Cardiac ventricle fibroblast (primary cell): ENCODE measurements around the gene STKLD1. TPM values are rescaled to one million over a fixed set of nuclear protein-coding genes. Genes with fewer than 3 reads are reported as not detected.

Source experiments
- total RNA-seq: library from RNA; depleted of rRNA; stranded (reverse); fragments of >200 nt; gene quantifications from 2 replicates; pipeline ENCODE4 v1.2.3, GENCODE V29; 2015

Gene STKLD1
- total RNA-seq = 0.34 TPM in 1 of 2 replicates, not detected in the other

DNA sequence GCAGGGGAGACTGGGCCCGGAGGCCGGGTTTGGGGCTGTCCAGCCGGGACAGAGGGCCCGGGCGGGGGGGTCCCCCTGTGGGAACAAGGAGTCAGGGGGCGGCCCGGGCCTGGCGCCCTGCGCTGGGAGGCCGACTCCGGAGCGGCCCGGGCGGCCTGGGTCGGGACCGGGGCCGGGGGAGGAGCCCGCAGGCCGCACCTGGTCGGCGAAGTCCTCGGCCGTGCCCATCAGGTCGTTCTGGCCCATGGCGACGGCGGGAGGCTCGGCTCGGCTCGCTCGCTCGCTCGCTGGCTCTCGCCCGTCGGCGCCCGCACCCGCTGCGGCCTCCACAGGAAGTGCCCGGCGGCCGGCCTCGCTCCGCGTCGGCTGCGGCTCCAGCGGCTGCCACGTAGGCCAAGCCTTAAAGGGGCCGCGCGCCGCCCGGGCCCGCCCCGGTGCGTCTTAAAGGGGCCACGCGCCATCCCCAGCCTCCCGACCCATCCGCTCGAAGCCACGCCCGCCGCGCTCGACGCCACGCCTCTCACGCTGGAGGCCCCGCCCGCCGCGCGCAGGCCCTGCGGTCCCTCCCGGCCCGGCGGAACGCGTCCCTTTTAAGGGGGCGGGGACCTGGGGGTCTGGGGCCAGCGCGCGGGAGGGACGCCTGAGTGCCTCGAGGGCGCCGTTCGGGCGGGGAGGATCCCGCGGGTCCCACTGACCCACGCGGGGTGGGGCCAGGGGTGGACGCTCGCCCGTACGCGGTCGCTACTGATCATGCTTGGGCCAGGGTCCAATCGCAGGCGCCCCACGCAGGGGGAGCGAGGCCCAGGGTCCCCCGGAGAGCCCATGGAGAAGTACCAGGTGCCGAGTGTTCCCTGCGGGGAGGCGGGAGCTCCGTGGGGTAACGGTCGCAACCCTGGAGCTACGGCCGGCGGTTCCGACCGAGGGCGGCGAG, at the start of gene STKLD1, which contains the start of gene SURF4:
TSS of gene STKLD1 (plus strand) at position 643 of the 931 bp plus-strand sequence. CDS start at position 751, 108 bp downstream.
TSS of gene SURF4 (minus strand) at position 337 of the 931 bp plus-strand sequence. CDS start at position 246, 91 bp downstream.

DNA sequence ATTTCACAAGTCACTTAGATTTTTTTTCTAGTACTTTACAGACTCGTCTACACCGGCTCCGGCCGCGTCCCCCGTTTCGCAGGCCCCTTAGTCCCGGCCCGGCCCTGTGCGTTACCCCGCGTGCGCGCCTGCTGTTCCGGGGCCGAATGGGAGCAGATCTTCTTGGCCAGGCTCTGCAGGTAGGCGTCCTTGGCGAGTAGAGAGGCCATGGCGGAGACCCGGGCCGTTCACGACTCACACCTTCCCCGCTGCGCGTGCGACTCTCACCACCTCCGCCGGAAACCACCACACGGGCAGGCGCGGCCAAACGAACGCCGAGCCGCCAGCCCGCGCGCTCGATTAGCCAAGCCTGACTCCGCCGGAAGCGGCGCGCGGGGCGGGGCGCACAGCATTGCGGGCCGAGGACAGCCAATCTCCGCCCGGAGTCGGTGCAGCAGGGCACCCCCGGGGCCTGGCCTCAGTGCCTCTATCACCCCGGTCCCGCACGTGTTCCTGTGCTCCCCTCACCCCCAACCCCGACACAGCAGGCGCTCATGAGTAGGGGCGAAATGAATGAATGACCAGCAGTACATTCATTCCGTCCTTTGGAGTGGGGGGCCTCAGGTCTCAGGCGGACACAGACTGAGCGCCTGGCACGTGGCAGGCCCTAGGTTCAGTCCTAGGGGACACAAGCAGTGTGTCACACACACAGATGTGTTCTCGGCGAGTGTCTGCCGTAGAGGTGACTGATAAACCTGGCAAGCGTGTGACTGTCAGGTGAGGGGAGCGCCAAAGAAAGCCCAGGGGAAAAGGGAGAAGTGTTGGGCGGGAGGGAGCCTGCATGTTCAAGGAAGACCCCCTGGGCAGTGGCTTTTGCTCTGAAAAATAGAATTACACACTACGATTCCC, 40.0 kb upstream of the STKLD1 start, which contains the start of gene SURF6:
TSS of gene SURF6 (minus strand) at position 265 of the 888 bp plus-strand sequence. CDS start at position 209, 56 bp downstream.

DNA sequence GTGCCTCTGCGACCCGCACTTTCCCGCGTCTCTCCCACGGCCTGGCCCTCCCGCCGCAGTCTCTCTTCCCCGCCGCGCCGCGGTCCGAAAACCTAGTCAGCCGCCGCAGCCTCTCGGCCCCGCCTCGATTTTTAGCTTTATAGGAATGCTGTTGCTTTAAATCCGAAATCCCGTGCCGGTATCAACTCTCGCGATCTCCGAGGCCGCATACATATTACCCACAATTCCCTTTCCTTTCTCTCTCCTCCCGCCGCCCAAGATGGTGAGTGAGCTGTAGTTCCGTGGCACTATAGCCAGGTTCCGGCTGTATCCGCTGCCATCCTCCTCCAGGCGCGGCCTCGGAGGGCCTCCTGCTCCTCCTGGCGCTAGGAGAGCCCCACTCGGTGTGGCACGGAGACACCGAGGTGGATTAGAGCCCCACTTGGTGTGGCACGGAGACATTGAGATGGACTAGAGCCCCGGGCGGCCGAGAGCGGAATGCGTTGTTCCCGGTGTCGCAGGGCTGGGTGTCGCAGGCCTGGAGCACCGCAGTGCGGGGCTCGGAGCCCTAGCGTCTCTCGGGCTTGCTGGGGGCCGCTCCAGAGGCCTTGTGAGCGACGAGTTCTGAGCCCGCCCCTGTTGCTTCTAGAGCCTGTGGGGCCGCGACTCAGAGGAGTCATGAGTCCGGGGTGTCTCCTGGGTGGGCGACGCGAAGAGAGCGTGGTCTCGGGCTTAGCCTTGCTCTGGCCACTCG, 28.0 kb upstream of the STKLD1 start, which contains the start of the genes MED22 and RPL7A:
TSS of gene MED22 (minus strand) at position 147 of the 733 bp plus-strand sequence. CDS start 1,469 bp downstream, outside the sequence.
TSS of gene RPL7A (plus strand) at position 234 of the 733 bp plus-strand sequence. CDS start at position 260, 26 bp downstream.

DNA sequence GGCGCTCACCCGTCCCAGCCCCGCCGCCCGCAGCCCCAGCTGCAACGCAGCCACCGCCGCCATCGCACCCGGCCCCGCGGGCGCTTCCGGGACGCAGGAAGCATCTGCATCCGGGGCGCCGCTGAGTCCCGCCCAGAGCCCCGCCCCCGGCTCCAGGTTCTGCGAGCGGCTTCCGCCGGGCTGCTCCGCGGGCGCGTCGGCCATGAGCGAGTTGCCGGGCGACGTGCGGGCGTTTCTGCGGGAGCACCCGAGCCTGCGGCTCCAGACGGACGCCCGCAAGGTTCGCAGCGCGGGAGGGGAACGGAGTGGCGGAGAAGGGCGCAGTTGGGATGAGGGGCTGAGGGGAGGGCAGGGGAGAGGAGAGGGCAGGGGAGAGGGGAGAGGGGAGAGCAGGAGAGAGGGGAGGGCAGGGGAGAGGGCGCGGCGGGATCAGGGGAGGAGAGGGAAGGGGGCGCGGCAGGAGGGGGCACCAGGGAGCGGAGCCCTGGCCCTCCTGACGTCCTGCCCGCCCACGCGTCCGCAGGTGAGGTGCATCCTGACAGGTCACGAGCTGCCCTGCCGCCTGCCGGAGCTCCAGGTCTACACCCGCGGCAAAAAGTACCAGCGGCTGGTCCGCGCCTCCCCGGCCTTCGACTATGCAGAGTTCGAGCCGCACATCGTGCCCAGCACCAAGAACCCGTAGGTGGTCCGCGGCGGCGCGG, 19.6 kb upstream of the STKLD1 start, which contains the start of the genes SURF1 and SURF2:
TSS of gene SURF1 (minus strand) at position 97 of the 701 bp plus-strand sequence. CDS start at position 63, 34 bp downstream.
TSS of gene SURF2 (plus strand) at position 160 of the 701 bp plus-strand sequence. CDS start at position 203, 43 bp downstream.

DNA sequence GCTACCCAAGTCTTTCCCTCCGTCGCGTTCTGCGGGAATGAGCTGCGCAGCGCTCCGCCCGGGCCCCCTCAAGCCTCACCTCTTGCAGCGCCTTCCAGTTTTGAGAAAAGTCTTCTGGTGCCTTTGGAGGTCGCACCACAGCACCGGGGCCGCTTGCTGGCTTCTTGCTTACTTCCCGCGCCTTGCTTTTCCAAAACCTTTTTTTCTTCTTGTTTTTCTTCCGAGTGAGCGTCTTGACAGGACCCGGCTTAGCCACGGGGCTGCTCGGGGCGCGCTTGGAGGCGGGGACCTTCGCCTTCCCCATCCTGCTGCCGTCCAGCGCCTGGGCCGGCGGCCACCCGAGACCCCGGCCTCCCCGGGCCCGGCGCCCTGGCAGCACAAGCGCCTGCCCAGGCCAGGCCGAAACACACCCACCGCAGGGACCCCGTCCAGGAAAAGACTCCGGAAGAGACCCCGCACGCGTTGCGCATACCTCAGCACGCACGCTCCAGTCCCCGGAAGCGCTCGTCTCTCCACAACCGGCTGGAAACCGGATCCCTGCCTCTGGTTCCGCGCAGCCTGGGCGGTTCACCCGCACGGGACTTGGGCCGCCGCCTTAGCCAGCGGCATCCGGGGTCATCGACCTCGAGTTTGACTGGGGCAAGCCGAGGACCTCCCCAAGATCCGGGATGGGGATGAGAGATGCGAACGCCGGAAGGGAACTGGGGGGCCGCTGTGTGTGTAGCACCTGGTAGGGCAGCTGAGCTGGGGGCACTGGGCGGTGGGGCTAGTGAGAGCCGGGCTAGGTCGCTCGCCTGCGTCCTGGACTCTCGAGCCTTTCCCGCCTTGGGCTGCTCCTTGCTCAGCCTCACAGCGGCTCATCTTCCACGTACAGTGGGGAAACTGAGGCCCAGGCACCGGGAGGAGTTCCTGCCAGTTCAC, 41.6 kb downstream of the STKLD1 start, which contains the start of gene REXO4:
TSS of gene REXO4 (minus strand) at position 470 of the 921 bp plus-strand sequence. CDS start at position 304, 166 bp downstream.

DNA sequence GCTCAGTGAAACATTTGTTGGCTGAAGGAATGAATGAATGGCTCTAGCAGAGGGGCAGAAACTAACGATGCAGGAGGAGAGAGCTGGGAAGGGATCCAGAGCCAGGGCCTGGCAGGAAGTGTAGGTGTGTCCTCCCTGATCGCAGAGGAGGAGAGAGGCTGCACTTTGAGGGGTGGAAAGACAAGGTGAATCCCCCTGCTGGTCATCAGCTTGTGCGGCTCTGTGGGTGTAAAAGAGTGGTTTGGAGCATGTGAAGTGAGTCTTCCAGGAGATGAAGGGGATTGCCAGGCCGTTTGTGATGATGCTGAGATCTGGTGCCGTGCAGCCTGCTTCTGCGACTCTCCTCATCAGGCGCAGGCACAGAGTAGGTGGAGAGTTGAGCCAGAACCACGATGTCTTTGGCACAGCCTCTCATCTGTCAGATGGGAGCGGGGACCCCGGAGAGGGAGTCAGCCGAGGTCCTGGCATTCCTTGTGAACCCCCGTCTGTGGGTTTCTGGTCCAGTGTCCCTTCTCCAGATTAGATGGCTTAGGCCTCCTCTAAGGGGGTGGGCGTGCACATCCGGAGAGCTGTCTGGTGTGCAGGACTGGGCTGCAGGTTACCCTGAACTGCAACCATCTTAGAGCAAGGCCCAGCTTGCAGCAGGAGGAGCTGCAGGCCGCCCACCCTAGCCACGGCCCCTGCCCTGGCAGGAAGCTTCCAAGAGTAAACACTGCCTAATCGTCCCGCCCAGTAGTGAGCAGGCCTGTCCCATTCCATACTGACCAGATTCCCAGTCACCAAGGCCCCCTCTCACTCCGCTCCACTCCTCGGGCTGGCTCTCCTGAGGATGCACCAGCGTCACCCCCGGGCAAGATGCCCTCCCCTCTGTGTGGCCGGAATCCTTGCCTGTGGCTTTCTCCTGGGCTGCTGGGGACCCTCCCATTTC, 45.7 kb downstream of the STKLD1 start, which contains the start of gene ADAMTS13:
TSS of gene ADAMTS13 (plus strand) at position 753 of the 928 bp plus-strand sequence. CDS start at position 830, 77 bp downstream.

Other genes with a start within 250 kb of the STKLD1 start
- gene GBGT1, start 212.5 kb upstream of the STKLD1 start, total RNA-seq = 4.1 and 6.6 TPM in 2 replicates
- gene OBP2B, start 167.1 kb upstream of the STKLD1 start, total RNA-seq = not detected in 2 replicates
- gene ABO, start 101.2 kb upstream of the STKLD1 start, total RNA-seq = 0.06 TPM in 1 of 2 replicates, not detected in the other
- 14.2 and 22.4 TPM in 2 replicates for gene SURF6, start 40.2 kb upstream of the STKLD1 start, total RNA-seq
- gene MED22, start 28.2 kb upstream of the STKLD1 start, total RNA-seq = 9.4 and 19.7 TPM in 2 replicates
- 3,323 and 3,336 TPM in 2 replicates for gene RPL7A, start 28.1 kb upstream of the STKLD1 start, total RNA-seq
- gene SURF1, start 19.9 kb upstream of the STKLD1 start, total RNA-seq = 33.7 and 38.0 TPM in 2 replicates
- 17.9 and 19.8 TPM in 2 replicates for gene SURF2, start 19.8 kb upstream of the STKLD1 start, total RNA-seq
- 252 and 275 TPM in 2 replicates for gene SURF4, start 306 bp upstream of the STKLD1 start, total RNA-seq
- 20.2 and 23.3 TPM in 2 replicates for gene REXO4, start 41.6 kb downstream of the STKLD1 start, total RNA-seq
- gene ADAMTS13, start 46.0 kb downstream of the STKLD1 start, total RNA-seq = 2.2 and 3.4 TPM in 2 replicates
- gene CACFD1, start 83.6 kb downstream of the STKLD1 start, total RNA-seq = 7.1 and 8.8 TPM in 2 replicates
- gene SLC2A6, start 102.7 kb downstream of the STKLD1 start, total RNA-seq = 7.0 and 7.7 TPM in 2 replicates
- gene MYMK, start 148.6 kb downstream of the STKLD1 start, total RNA-seq = not detected in 2 replicates
- 5.8 and 6.8 TPM in 2 replicates for gene ADAMTSL2, start 158.3 kb downstream of the STKLD1 start, total RNA-seq
- 0.15 and 0.81 TPM in 2 replicates for gene FAM163B, start 233.0 kb downstream of the STKLD1 start, total RNA-seq